ENCODE measurements around the gene NCF2. TPM values are rescaled to one million over a fixed set of nuclear protein-coding genes. Genes with fewer than 3 reads are reported as not detected.
A peak's percentile ranks its signal among the peaks of the same experiment; 100 is the strongest.

NCF2 gene
- total RNA-seq, 3 donors from 2014 or later (not counting 1 experiment from before 2014, with no cell fraction given): 10.4 to 21.7 (median 14.8) TPM

- 93% methylated on average over 3 of the region's 3 CpGs for WGBS (ENCODE audit: insufficient coverage)
- intact Hi-C loops (cut with micrococcal nuclease): no loop called here
- no peak for DNase-seq
- H3K9me3 ChIP-seq (ENCODE audit: control insufficient read depth, insufficient read depth, low read length): no peaks in the 10 kb centered on the region
- Mint-ChIP-seq H3K9me3 (no peaks in the 10 kb centered on the region), H3K27me3 (ENCODE audit: low read depth in 2 of 2) (no peaks in the 10 kb centered on the region), H3K4me1 (peaks cover 19 to 25% of the 10 kb centered on the region in 2 donors), H3K4me3 (no peak overlapping the region), H3K36me3 (no peaks in the 10 kb centered on the region), H3K27ac (no peak overlapping the region)
- TF ChIP-seq CTCF (IDR thresholded peaks at IDR 0.05): no peak
- no peaks in the 10 kb centered on the region for H3K36me3 ChIP-seq (ENCODE audit: control insufficient read depth, insufficient read depth, low read length)
- H3K27ac ChIP-seq (ENCODE audit: low read length): no peak overlapping the region
- no peak overlapping the region for H3K4me3 ChIP-seq (ENCODE audit: low read length)
- H3K27me3 ChIP-seq (ENCODE audit: control insufficient read depth, insufficient read depth, low read length): no peaks in the 10 kb centered on the region
- no peak for ATAC-seq
- H3K4me1 ChIP-seq (ENCODE audit: control insufficient read depth, insufficient read depth, low read length): peaks cover 15% of the 10 kb centered on the region
Observed at GRCh38 chr1:183600136-183600535, 9.9 kb upstream of the NCF2 start.

GRCh38 chr1:183598386-183598785 lies 8.1 kb upstream of the NCF2 start:
- Mint-ChIP-seq H3K4me1 (peaks cover 7 to 8% of the 10 kb centered on the region in 2 donors), H3K4me3 (no peak overlapping the region)

GRCh38 chr1:183597656-183598347 lies 7.5 kb upstream of the NCF2 start:
- H3K9me3 Mint-ChIP-seq: no peaks in the 10 kb centered on the region
- no peaks in the 10 kb centered on the region for H3K36me3 Mint-ChIP-seq
- H3K27me3 ChIP-seq (ENCODE audit: control insufficient read depth, insufficient read depth, low read length): no peaks in the 10 kb centered on the region
- no peak for DNase-seq
- no peaks in the 10 kb centered on the region for H3K9me3 ChIP-seq (ENCODE audit: control insufficient read depth, insufficient read depth, low read length)
- no peak overlapping the region for H3K4me3 ChIP-seq (ENCODE audit: low read length)
- H3K27me3 Mint-ChIP-seq (ENCODE audit: low read depth in 2 of 2): peaks cover 8 to 10% of the 10 kb centered on the region in 2 donors
- H3K4me1 Mint-ChIP-seq: peaks cover 7 to 8% of the 10 kb centered on the region in 2 donors
- H3K4me3 Mint-ChIP-seq: no peak overlapping the region
- TF ChIP-seq CTCF (IDR thresholded peaks at IDR 0.05): no peak
- no peak overlapping the region for H3K27ac Mint-ChIP-seq
- intact Hi-C loops (cut with micrococcal nuclease): no loop called here
- peaks cover 11% of the 10 kb centered on the region for H3K4me1 ChIP-seq (ENCODE audit: control insufficient read depth, insufficient read depth, low read length)
- H3K36me3 ChIP-seq (ENCODE audit: control insufficient read depth, insufficient read depth, low read length): no peaks in the 10 kb centered on the region
- WGBS (ENCODE audit: insufficient coverage): 96% methylated on average over 5 of the region's 5 CpGs
- no peak for ATAC-seq
- no peak overlapping the region for H3K27ac ChIP-seq (ENCODE audit: low read length)

More at GRCh38 chr1:183598386-183598785, 8.1 kb upstream of the NCF2 start:
- DNase-seq: no peak
- intact Hi-C loops (cut with micrococcal nuclease): no loop called here
- 73% methylated on average over 2 of the region's 2 CpGs for WGBS (ENCODE audit: insufficient coverage)
- no peak overlapping the region for H3K4me3 ChIP-seq (ENCODE audit: low read length)
- H3K27me3 ChIP-seq (ENCODE audit: control insufficient read depth, insufficient read depth, low read length): no peaks in the 10 kb centered on the region
- peak in 1 of 3 donors; percentile 58 for ATAC-seq
- H3K4me1 ChIP-seq (ENCODE audit: control insufficient read depth, insufficient read depth, low read length): peaks cover 6% of the 10 kb centered on the region
- no peaks in the 10 kb centered on the region for H3K9me3 ChIP-seq (ENCODE audit: control insufficient read depth, insufficient read depth, low read length)
- no peaks in the 10 kb centered on the region for H3K9me3 Mint-ChIP-seq
- H3K27me3 Mint-ChIP-seq (ENCODE audit: low read depth in 2 of 2): peaks cover 4 to 5% of the 10 kb centered on the region in 2 donors
- TF ChIP-seq CTCF (IDR thresholded peaks at IDR 0.05): no peak
- H3K27ac Mint-ChIP-seq: no peak overlapping the region
- H3K36me3 ChIP-seq (ENCODE audit: control insufficient read depth, insufficient read depth, low read length): no peaks in the 10 kb centered on the region
- no peaks in the 10 kb centered on the region for H3K36me3 Mint-ChIP-seq
- no peak overlapping the region for H3K27ac ChIP-seq (ENCODE audit: low read length)

- H3K4me1 Mint-ChIP-seq: peaks cover 7 to 8% of the 10 kb centered on the region in 2 donors
Observed at GRCh38 chr1:183596500-183596899, 6.2 kb upstream of the NCF2 start.

More at GRCh38 chr1:183596500-183596899, 6.2 kb upstream of the NCF2 start:
- Histone ChIP-seq H3K27me3 (ENCODE audit: control insufficient read depth, insufficient read depth, low read length) (no peaks in the 10 kb centered on the region), H3K4me3 (ENCODE audit: low read length) (no peak overlapping the region), H3K27ac (ENCODE audit: low read length) (no peak overlapping the region), H3K36me3 (ENCODE audit: control insufficient read depth, insufficient read depth, low read length) (no peaks in the 10 kb centered on the region), H3K4me1 (ENCODE audit: control insufficient read depth, insufficient read depth, low read length) (peaks cover 13% of the 10 kb centered on the region), H3K9me3 (ENCODE audit: control insufficient read depth, insufficient read depth, low read length) (no peaks in the 10 kb centered on the region)
- TF ChIP-seq CTCF (IDR thresholded peaks at IDR 0.05): no peak
- 95% methylated on average over 5 of the region's 5 CpGs for WGBS (ENCODE audit: insufficient coverage)
- DNase-seq (no peak), ATAC-seq (no peak)
- no peaks in the 10 kb centered on the region for H3K36me3 Mint-ChIP-seq
- peaks cover 9 to 10% of the 10 kb centered on the region in 2 donors for H3K27me3 Mint-ChIP-seq (ENCODE audit: low read depth in 2 of 2)
- H3K27ac Mint-ChIP-seq: no peak overlapping the region
- intact Hi-C loops (cut with micrococcal nuclease): no loop called here
- H3K9me3 Mint-ChIP-seq: no peaks in the 10 kb centered on the region
- no peak overlapping the region for H3K4me3 Mint-ChIP-seq
